Non-pigmented ciliary epithelial cell (primary cell): ENCODE results near the gene RBP5.
"Not testable (repeated sequence)": the region's sequence is repeated elsewhere in the genome, so short reads cannot be mapped to it uniquely, and the experiment has no call there.

ENCODE experiments used
- DNase-seq: peaks from one replicate; pipeline ENCODE4 v3.0.0-alpha.2; 2010; ENCODE audit warnings: low read depth

Gene RBP5

DNA sequence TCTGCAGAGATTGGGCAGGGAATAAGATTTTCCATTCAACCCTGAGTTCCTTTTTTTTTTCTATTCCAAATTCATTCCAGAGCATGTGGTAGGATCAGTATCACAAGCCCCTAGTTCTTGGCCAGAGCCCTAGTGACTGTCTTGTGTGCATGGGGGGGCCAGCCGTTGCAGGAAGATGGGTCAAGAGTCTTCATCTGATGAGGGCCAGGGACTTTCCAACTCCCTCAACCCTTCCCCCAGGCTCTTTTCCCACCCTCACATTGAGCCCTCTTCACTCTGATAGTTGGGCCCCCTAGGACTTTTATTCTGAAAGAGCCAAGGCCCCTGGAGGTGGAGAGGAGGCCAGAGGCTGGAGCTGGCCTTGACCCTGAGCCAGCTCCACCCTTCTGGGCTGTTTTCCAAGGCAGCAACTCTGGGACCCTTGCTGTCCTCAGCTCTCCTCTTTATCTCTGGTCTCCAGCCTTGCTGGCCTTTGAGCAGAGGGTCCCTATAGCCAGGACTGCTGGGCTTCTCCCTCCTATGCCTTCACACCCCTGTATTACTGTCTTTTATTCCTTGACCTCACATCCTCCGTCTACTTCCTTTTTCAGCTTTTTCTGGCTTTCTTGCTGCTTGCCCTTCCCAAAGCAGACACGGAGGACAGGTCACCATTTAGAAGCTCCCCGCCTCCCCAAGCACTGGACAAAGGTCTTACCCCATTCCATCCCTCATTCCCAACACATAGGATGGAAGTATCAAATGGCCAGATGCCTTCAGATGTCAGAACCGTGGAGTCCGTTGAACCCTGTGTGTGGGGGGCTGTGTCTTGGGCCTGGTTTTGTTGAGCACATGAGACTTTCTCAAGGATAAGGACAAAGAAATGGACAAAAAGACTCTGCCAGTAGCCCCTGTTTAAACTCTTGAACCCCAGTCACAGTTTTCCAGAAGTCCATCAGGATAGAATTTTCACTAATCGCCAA lies 5.6 kb downstream of the RBP5 start:
- no peak for DNase-seq

DNA sequence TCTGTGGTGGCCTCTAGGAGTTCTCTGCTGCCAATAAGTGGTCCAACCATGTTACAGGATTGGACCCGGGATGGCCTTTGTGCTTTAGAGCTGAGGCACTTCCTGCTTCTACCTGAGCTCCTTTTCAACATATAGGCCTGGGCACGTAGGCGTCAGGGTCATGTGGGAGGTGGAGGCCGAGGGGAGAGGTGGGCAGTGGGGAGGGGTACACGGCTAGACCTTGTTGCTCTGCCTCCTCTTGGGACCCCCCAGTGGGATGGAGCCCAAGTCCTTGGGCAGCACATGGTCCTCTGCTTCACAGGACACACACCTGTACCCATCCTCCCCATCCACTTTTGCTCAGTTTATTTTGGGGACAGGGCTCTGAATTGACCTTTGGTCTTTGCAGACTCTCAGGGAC lies 7.4 kb downstream of the RBP5 start:
- no peak for DNase-seq

DNA sequence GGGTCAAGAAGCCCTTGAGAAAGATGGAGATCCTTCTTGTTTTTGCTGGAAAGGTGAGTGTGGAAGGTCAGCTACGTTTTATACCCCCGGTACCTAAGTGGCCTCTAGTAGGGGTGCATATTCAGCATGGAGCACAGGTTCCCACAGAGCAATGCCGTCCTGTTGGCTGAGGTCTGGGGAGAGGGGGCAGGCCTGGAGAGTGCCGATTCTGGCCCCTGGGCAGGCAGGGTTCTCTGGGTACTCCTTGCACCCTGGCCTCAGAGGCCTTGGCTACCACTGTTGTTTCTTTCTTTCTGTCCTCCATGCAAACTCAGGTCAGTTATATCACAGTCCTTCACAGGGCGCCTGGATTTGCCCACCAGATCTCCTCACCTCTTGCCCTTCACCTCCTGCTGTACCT lies 8.5 kb downstream of the RBP5 start:
- no peak for DNase-seq

DNA sequence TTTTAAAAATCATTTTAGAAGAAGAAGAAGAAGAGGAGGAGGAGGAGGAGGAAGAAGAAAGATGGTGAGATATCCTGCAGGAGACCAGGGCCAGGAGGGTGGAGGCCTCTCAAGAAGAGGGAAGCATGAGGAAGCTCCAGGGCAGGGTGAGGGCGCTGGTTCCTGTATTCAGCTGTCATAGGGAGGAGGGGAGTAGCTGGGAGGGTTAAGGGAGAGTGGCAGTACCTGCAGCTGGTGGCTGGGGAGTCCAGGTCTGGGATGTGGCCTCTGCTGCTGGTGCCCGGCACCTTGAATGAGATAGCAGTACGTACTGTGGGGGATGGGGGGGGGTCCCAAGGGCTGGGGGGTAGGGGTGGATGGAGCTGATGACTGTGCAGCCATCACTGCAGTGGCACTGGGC lies 9.8 kb downstream of the RBP5 start:
- no peak for DNase-seq

GRCh38 chr12:7117670-7118069 lies 11.0 kb downstream of the RBP5 start:
- DNase-seq, result no peak

GRCh38 chr12:7116916-7117315 lies 11.8 kb downstream of the RBP5 start:
- DNase-seq, result no peak

- no peak for DNase-seq
Observed at GRCh38 chr12:7116196-7116595, 12.5 kb downstream of the RBP5 start.

GRCh38 chr12:7114851-7115250 lies 13.8 kb downstream of the RBP5 start:
- DNase-seq, result no peak

GRCh38 chr12:7114008-7114407 lies 14.7 kb downstream of the RBP5 start:
- no peak for DNase-seq

- no peak for DNase-seq
Observed at GRCh38 chr12:7113389-7113871, 15.3 kb downstream of the RBP5 start.

GRCh38 chr12:7112041-7112440 lies 16.6 kb downstream of the RBP5 start:
- DNase-seq, result no peak

DNA sequence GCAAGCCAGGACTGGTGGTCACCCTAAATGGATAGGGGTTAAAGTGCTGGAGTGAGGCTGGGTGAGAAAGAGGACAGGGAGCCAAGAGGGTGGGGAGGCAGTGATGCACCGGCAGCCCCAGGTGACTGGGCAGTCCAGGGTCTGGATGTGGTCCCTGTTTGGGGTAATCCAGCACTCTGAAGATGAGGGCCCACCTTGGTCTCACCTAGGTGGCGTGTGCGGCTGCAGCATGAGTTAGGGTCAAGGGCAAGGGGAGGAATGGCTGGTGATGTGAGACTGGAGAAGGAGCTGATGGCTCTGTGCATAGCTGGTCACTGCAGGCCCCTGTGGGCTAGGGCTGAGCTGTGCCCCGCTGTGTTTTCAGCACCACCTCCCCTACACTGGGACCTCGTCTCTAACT lies 18.0 kb downstream of the RBP5 start:
- no peak for DNase-seq

- no peak for DNase-seq
Observed at GRCh38 chr12:7109572-7109920, 19.1 kb downstream of the RBP5 start.

GRCh38 chr12:7108796-7109571 lies 19.7 kb downstream of the RBP5 start, which contains the start of gene C1RL:
Gene C1RL (minus strand): TSS chr12:7109214. CDS start chr12:7109180, 34 bp downstream.
- no peak for DNase-seq

- DNase-seq, result no peak
Observed at GRCh38 chr12:7108003-7108795, 20.5 kb downstream of the RBP5 start.

DNA sequence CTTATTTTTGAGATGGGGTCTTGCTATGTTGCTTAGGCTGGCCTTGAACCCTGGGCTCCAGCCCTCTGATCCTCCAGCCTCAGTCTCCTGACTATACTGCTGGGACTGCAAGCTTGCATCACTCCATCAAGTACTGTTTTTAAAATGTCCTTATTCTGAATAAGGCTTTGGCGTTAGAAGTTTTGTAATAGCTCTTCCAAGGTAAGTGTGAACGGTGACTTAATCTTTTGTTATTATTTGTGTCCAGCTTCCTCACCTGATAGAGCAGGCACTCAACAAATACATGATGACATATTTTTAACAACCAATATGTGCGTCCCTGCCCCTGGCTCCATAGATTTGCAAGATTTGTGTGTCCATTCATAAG lies 21.1 kb downstream of the RBP5 start:
- DNase-seq, result no peak

GRCh38 chr12:7107181-7107580 lies 21.5 kb downstream of the RBP5 start:
- not testable (repeated sequence) for DNase-seq

DNA sequence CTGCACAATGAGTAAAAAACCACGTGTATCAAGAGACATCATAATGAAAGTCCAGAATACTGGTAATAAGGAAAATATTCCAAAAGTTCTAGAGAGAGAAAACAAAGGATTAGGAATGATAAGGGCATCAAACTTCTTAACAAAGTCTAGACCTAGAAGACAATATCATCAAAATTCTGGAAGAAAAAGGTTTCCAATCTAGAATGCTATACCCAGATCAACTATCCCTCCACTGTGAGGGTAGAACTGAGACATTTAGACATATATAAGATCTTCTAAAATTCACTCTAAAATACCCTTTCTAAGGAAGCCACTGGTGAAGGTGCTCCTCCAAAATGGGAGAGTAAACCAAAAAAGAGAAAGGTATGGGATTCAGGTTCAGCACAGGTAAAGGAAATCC lies 22.6 kb downstream of the RBP5 start:
- DNase-seq, result no peak

DNA sequence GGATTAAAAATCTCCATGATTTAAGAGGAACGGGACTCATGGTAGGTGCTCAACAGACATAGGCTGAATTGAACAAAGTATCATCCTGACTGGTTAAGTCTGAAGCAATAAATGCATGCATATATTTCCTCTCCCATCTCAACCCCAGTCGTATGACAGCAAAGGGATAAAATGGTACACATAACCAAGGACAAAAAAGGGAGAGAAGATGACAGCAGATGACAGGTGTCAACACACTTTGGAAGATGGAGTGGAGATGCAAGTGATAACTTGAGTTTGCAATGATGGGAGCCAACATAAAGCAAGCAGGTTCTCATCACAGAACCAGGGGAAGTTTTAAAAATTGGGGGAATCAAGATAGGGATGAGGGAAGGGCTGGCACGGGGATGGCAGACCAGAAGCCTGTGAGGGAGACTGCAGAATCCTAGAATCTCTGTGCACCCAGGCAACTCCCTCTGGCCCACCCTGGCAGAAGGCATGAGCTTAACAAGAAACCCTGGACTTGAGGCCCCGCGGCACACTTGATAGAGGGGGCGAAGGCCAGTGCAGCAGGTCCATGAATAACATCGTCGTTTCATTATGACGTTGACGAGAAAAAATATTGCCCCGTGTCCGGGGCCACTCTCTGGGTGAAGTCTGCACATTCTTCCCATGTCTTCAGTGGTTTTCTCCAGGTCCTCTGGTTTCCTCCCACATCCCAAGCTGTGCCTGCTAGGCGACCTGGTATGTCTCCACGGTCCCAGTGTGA lies 24.7 kb downstream of the RBP5 start:
- DNase-seq, result no peak

- DNase-seq, result no peak
Observed at GRCh38 chr12:7102582-7102981, 26.1 kb downstream of the RBP5 start.

DNA sequence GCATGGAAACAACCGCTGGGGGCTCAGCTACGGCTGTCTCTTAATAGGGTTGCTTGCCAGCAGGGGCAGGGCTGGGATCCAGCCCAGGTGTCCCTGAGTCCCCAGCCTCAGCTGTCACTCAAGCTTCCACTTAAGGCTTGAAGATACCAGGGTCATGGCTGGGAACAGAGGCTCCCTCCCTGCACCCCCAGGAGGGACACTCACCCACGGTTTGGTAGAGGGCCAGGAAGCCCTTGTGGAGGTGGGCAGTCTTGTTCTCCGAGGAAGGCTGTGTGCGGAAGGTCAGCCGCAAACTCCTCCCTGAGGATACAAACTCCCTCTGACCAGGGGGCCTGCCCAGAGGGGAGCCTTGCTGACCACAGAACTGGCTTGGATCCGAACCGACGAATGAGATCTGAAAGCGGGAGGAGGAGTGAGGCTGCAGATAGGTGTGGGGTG lies 27.0 kb downstream of the RBP5 start:
- no peak for DNase-seq
